NCI-H2029 treated with DMSO at 0.1 percent for 48 hours (cell line): Measurements from ENCODE around the gene ZNF90.
A peak's percentile ranks its signal among the peaks of the same experiment; 100 is the strongest.
"Not testable (repeated sequence)": the region's sequence is repeated elsewhere in the genome, so short reads cannot be mapped to it uniquely, and the experiment has no call there.

Experiments used
- DNase-seq: peaks from one replicate; lab custom pipeline; 2025; lab: John Stamatoyannopoulos, UW

ZNF90 gene

DNA sequence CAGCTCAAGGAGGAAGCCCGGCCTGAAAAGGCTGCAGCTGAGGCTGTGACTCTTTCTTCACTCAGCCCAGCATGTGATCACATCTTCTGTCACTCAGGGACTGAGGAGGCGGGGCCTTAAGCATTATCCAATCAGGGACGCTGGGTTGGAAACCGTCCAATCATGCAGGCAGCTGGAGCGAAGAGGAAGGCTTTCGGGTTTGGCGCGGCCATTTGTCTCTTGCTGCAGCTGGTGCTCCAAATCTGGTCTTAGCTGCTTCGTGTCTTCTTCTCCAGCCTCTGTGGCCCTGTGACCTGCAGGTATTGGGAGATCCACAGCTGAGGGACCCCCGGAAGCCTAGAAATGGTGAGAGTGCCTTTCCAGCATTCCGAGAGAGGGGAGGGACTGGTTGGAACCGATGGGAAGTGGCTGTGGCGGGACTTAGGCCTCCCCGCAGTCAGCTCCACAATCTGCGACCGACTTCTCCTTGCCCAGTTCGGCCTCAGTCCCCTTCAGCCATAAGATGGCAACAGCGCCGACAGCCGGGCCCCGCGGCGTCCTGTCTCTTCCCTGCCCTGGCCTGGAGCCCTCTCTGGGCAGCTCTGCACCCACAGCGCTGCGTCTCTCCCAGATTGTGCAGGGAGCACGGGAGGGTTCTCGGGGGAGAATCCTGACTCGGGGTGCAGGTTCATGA lies at the start of gene ZNF90:
ZNF90 (plus strand) TSS at position 210 of the 673 bp plus-strand sequence; CDS start at position 343, 133 bp downstream.
- DNase-seq: peak; percentile 87

DNA sequence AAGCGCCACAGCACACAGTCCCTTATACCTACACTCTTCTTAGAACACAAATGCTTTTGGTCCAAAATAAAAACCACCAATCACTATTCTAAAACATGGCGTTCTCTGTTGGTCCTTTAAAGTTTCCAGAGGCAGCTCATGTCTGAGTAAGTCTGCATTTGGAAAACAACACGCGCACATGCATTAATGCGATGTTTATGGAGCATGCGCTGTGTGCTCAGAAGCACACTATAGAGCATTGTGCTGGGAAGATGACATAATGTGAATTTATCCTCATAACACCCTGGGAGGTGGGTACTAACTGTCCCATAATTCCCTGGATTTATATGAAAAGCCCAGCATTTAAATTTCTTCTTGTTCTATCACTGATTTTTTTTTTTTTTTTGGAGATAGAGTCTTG lies 49.2 kb upstream of the ZNF90 start:
- no peak for DNase-seq

DNA sequence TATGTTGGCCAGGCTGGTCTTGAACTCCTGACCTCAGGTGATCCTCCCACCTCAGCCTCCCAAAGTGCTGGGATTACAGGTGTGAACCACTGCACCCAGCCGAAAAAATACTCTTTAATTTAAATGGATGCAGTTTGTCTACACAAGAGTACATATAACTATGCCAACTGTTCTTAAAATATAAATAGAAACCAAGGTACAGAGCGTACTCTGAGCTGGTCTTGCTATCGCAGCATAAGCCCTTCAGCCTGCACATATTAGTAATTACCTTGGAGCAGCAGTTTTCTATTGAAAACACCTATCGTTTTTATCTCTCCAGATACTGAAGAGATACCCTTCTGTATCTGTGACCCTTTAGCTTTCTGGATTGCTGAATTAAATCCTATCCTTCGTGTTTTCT lies 41.9 kb upstream of the ZNF90 start:
- no peak for DNase-seq

DNA sequence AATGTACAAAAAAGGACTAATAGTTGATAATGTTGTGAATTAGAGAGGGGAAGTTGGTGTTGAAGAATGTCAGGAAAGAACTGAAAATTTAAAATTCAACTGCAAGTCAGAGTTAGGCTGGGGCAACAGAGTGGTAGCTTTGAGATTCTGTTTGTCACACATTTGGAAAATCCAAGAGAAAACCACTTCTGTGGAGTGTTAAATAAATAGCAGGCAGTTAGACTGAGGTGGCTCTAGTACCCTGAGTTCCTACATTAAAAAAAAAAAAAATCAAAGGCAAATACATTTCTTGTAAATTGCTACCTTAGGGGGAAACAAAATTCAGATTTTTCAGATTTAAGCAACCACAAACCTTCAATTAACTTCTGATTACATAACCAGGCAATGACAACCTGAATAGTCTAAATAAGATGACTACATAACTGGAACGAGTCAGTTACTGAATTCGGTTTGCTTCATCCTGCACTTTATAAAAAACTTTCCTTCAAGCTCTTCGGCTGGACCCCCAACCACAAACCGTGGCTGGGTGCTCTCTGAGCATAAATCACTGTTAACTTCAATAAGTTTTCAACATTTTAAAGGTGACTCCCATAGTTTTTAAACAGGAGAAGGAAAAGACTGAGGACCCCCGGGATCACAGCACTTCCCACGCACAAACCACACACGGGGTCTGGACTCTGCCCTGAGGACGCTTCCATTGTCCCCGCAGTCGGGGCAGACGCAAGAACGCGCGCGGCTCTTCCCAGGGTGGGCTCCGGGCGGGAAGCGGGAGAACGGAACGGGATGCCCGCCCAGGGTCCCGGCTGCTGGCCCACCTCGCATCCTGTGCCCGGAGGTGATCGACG lies 39.2 kb upstream of the ZNF90 start:
- peak; percentile 34 for DNase-seq

DNA sequence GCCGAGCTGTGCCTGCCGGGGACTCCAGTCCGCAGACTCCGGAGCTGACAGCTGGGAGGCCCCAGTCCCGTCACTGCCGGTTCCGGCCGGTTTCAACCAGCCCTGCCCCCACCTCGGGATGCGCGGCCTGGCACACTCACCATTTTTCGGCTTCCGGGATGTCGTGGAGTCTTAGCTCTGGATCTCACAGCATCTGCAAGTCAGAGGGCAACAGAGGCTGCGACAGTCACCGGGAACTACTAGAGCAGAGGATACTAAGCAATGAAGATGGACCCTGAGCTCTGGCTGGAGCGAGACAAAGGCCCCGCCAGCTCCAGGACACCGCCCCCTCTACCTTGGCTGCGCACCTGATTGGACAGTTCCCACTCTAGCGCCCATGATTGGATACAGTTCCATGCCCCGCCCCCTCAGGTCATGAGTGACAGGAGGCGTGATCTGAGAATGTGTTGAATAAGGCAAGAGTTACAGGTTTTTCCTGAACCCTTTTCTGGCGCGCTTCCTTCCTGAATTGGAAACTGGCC lies 38.5 kb upstream of the ZNF90 start, which contains the start of gene ZNF682:
ZNF682 (minus strand) TSS at position 303 of the 521 bp plus-strand sequence; CDS start at position 143, 160 bp downstream.
- peak; percentile 95 for DNase-seq

DNA sequence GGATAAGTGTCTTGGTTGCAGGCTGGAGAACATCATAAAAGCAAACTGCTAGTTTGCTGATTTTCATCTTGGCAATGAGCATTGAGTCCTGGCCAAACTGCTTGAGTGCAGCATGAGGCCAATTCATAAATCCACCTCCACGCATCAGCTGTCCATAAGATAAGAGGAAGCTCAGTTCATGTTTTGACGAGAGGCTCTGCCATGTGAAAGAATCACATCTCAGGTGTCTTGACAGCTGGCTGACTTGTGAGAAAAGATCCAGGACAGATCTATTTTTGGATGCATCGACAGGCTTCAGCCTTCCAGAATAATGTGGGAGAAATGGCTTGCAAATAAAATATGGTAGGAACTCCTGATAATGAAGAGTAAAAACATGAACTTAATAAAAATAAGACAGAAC lies 33.1 kb upstream of the ZNF90 start:
- no peak for DNase-seq

DNA sequence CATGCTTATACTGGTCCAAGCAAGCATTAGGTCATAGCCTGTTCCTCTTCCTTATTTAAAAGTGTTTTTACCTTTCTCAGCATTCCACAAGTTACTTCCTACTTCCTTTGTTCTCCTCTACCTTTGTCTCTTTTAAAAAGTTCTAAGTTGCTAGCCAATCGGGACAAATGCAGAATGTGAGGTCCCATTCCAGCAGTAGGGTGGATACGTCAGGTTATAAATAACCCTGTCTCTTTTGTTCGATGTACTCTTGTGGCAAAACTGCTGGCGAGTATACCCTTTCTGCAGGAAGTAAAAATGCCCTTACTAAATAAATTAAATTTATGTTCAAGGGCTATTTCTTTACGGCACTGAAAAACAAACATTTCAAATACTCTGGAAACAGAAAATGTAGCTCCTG lies 32.1 kb upstream of the ZNF90 start:
- not testable (repeated sequence) for DNase-seq

DNA sequence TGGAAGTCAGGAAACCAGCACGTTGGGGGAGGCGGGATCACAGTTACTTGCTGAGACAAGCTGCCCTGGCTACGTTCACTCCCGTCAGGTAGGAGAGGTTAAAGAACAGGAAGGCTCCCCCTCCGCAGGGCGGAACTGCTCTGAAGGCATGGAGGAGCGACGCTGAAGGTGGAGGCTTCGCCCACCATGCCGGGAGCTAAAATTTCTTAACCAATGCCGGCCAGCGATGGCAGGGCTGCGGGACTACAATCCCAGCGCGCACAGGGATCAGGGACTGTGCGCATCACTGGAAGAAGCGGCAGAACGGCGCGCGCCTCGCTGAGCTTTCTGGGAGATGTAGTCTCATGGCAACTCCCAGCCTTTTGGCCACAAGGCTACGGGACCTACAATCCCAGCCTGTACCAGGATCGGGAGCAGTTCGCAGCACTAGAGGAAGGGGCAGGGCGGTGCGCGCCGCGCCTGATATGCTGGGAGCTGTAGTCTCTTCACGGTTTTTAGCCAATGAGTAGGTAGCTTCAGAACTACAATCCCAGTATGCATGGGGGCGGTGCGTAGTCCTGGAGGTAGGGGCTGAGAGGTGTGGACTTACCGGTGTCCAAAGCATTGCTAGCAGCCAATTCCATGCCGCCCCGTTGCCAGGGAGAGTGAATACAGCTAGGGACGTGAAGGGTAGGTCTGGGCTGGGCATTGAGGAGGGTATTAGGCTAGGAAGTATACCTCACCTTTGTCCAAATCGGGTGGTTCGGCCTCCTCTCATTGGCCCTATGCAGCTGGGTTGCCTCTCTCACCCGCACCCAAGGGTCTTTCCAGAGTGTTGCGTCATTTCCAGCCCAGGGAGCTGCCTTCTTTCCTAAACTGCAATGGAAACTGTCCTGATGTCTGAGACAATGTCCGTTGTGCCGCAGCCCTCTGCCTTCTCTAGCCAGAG lies 25.7 kb upstream of the ZNF90 start:
- DNase-seq: peak; percentile 98

DNA sequence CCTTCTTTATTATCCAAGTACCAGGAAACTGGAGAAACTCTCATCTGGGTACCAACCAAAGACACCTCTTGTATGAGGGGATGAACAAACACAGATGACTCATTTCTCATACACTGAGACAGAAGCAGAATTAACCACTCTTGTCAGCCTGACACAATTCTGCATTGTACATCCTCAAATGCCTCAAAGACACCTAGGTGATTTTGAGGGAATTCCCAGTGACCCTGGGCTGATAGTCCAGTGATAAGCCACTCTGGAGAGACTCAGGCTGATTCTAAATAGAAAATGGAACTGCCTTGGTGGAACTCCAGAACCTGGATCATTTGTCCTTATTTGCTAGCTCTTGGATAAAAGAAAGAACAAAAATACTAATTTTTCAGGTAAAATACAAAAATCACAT lies 19.1 kb upstream of the ZNF90 start:
- DNase-seq: not testable (repeated sequence)

DNA sequence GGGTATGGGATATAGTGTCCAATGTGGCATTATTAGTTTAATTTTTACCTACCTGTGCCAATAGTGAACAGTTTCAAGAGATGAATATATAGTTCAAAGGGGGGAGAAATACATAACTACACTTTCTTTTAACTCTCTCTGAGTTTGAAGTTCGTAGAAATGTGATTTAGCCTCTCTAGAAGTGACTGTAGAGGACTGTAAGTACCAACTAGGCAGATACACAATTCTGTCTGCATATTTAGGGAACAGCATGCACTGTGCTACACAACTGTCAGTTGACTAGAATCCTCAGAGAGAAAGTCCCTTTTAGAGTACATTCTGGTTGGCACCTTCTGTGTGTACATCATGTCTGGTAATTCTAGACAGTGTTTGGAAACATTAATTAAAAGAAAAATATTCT lies 17.5 kb upstream of the ZNF90 start:
- no peak for DNase-seq

DNA sequence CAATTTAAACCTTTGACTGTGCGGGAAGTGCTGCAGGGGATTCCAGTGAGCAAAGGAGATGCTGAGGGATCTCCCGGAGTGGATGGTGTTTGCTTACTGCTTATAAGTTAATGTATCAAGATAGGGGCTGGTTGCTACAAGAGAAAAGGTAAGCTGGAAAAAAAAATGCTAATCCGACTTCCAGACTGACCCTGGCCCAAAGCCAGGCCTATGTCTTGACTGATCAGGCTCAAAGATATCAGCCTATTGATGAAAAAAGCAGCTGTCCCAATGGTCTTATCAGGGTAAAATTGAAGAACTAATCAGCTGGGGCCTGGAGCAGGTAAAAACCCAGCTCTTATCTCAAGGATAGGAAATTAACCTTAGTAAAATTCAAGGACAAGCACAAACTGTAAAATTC lies 10.9 kb upstream of the ZNF90 start:
- no peak for DNase-seq

DNA sequence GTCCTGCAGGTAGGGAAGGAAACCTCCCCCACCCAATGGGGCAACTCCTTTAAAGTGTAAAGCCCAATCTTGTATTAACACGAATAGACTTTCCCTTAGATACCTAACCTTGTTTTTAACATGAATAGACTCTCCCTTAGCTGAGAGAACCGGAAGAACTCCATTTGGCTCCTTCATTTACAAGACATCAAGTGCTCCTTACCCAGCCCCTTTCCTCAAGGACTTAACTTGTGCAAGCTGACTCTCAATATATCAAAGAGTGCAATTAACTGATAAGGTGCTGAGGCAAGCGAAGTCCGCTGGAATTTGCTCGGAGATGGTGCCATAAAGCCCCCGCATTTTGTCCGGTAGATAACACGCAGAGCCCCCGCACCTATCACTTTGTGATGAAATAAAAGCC lies 9.9 kb upstream of the ZNF90 start:
- no peak for DNase-seq

DNA sequence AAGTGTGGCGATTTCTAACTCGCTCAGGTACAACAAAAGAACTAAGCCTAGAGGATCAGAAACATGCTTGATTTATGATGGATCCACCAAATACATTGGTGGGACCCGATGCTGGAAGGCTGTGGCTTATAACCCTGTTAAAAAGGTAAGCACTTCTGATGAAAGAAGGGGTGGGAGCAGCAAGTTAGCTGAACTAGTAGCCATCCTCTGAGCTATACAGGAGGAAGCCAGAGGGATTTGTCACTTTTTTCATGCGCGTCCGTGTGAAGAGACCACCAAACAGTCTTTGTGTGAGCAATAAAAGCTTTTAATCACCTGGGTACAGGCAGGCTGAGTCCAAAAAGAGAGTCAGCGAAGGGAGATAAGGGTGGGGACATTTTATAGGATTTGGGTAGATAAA lies 9.2 kb upstream of the ZNF90 start:
- not testable (repeated sequence) for DNase-seq

DNA sequence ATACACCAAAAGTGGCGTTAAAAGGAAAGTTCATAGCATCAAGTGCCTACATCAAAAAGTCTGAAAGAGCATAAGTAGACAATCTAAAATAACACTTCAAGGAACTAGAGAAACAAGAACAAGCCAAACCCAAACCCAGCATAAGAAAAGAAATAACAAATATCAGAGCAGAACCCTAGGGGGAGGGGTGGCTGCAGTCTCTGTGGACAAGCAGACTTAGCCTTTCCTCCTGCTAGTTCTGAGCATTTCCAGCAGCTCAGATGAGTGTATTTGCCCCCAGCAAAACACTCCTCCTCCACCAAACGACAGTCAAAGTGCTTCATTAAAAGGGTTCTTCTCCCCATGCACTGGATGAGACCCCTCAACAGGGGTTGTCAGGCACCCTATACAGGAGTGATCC lies 7.1 kb upstream of the ZNF90 start:
- DNase-seq: no peak

DNA sequence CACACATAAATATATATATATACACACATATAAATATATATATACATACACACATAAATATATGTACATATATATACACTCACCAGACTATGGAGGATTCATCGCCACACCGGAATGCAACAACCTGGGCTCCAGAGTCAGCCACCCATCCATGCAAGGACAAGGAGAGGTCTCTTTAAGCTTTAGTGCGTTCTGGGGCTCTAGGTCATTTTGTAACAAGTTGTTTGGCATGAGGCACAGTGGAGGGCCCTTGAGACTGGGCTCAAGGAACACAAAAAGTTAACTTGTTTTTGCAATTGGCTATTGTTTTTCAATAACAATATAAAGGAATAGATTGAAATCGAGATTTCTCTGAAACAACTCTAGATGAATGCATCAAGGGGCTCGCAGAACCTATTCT lies 4.9 kb upstream of the ZNF90 start:
- no peak for DNase-seq

DNA sequence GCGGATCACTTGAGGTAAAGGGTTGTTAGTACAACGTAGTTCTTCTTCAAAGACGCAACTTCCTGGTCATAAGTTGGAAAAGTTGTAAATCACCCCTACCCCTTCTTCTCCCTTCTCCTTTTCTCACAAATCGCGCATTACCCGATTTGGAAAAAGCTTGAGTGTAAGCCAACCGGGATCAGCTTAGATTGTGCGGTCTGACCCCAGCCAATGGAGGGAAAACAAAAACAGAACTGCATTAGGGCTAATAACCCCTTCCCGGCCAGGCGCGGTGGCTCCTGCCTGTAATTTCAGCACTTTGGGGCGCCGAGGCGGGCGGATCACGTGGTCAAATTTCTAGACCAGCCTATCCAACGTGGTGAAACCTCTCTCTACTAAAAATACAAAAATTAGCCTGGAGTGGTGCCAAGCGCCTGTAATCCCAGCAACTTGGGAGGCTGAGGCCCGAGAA lies 806 bp downstream of the ZNF90 start:
- peak; percentile 14 for DNase-seq

DNA sequence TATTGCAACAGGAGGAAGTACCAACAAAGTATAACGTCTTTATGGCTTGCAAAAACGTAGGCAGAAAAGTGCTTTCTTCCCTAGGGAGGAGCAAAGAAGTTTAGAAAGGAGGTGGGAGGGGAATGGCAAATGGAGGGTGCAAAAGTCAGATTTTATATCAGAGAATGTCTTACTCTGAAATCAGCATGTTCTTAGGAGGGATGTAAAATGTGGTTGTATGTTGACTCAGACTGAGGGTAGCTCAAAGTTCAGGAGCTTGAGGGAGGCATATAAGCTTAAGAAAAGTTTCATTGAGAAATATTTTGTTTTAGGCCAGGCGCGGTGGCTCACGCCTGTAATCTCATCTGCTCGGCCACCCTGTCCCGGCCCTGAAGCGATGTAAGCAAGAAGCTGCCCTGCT lies 1.7 kb downstream of the ZNF90 start:
- DNase-seq: no peak

DNA sequence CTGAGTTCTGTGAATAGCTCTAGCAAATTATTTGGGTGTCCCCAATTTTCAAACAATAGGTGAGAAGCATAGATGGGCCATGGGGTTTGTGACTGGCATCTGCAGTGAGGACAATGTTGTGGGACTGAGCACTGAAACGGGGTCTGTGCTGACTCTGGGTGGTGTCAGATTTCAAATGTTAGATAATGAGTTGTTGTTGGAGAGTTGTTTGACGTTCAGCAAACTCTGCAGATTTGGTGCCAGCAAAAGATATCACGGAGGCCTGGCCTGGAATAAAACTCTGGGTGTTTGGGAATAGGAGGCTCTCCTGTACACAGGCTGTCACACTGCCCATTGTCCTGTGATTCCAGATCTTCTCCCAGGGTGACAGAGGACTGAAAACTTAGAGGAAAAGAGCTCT lies 2.9 kb downstream of the ZNF90 start:
- DNase-seq: no peak

DNA sequence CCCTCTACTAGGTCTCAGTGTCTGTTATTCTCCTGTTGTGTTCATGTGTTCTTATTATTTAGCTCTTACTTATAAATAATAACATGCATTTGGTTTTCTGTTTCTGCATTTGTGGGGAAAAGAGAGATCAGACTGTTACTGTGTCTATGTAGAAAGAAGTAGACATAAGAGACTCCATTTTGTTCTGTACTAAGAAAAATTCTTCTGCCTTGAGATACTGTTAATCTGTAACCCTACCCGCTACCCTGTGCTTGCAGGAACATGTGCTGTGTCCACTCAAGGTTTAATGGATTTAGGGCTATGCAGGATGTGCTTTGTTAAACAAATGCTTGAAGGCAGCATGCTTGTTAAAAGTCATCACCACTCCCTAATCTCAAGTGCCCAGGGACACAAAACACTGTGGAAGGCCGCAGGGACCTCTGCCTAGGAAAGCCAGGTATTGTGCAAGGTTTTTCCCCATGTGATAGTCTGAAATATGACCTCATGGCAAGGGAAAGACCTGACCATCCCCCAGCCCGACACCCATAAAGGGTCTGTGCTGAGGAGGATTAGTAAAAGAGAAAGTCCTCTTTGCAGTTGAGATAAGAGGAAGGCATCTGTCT lies 4.5 kb downstream of the ZNF90 start:
- peak; percentile 78 for DNase-seq

DNA sequence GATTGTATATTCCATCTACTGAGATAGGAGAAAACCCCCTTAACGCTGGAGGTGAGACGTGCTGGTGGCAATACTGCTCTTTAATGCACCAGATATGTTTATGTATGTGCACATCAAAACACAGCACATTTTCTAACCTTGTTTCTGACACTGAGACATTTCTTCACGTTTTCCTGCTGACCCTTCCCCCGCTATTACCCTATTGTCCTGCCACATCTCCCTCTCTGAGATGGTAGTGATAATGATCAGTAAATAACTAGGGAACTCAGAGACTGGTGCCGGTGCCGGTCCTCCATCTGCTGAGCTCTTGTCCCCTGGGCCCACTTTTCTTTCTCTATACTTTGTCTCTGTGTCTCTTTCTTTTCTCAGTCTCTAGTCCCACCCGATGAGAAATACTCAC lies 5.1 kb downstream of the ZNF90 start:
- DNase-seq: not testable (repeated sequence)

DNA sequence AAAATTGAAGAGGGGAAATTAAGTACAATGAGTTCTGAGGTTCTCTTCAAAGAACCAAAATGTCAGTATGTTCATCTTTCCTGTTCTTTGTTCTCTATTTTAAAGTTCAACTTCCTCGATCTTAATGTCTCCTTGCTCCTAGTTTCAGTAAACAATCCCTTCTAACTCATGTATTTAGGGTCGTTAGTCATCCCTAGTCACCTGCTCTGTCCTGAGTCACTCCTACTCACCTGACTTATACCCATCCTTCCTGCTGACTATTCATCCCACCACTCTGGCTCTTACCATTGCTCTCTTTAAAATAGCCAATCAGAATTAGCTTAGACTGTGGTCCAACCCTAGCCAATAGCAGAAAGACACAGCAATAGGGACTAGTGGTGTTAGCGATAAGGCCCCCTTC lies 24.3 kb downstream of the ZNF90 start:
- no peak for DNase-seq
